Astrocyte (in vitro differentiated cells and primary cell): ENCODE data around the gene HPS6. TPM values are rescaled to one million over a fixed set of nuclear protein-coding genes. Genes with fewer than 3 reads are reported as not detected.

Source experiments
- DNase-seq: peaks from one replicate; pipeline ENCODE4 v3.0.0-alpha.2; 2010; ENCODE audit warnings: low read depth
- FAIRE-seq: peaks from 2 replicates; lab custom pipeline; 2011; peaks lifted over from hg19 to GRCh38; lab: Jason Lieb, UNC
- H2AFZ ChIP-seq: 2 replicates; pipeline ENCODE4 v1.6.0; 2012; ENCODE audit warnings: low read depth, low read length, inconsistent platforms
- H3K27ac ChIP-seq: 2 replicates; pipeline ENCODE4 v1.5.1; 2011; ENCODE audit warnings: low read depth, low read length, inconsistent platforms
- H3K27me3 ChIP-seq: 2 replicates; pipeline ENCODE4 v1.6.0; 2011; ENCODE audit warnings: low read length, inconsistent platforms; ENCODE audit not compliant: insufficient read depth
- H3K36me3 ChIP-seq: 2 replicates; pipeline ENCODE4 v1.5.1; 2011; ENCODE audit warnings: low read length, inconsistent platforms; ENCODE audit not compliant: insufficient read depth
- H3K4me1 ChIP-seq: 2 replicates; pipeline ENCODE4 v1.5.1; 2011; ENCODE audit warnings: low read length, inconsistent platforms; ENCODE audit not compliant: insufficient read depth
- H3K4me2 ChIP-seq: 2 replicates; pipeline ENCODE4 v1.6.0; 2012; ENCODE audit warnings: low read length, inconsistent platforms
- H3K4me3 ChIP-seq: 2 replicates; pipeline ENCODE4 v1.5.1; 2011; ENCODE audit warnings: low read depth, mild to moderate bottlenecking, low read length, inconsistent platforms; ENCODE audit not compliant: insufficient read depth
- H3K79me2 ChIP-seq: 2 replicates; pipeline ENCODE4 v1.6.0; 2012; ENCODE audit warnings: mild to moderate bottlenecking, low read length, inconsistent platforms; ENCODE audit not compliant: insufficient read depth
- H3K9ac ChIP-seq: 2 replicates; pipeline ENCODE4 v1.6.0; 2012; ENCODE audit warnings: mild to moderate bottlenecking, low read length, inconsistent platforms
- H3K9me3 ChIP-seq: 2 replicates; pipeline ENCODE4 v1.5.1; 2012; ENCODE audit warnings: low read depth, mild to moderate bottlenecking, low read length, inconsistent platforms; ENCODE audit not compliant: insufficient read depth
- H4K20me1 ChIP-seq: 2 replicates; pipeline ENCODE4 v1.6.0; 2012; ENCODE audit warnings: low read length, inconsistent platforms; ENCODE audit not compliant: insufficient read depth
- H3K27ac Mint-ChIP-seq: one replicate; pipeline ENCODE4 v1.8.0; 2021; ENCODE audit warnings: mild to moderate bottlenecking, mixed read lengths; ENCODE audit not compliant: unreplicated experiment
- H3K27me3 Mint-ChIP-seq: one replicate; pipeline ENCODE4 v1.8.0; 2021; ENCODE audit warnings: low read depth, mixed read lengths; ENCODE audit not compliant: unreplicated experiment
- H3K36me3 Mint-ChIP-seq: one replicate; pipeline ENCODE4 v1.8.0; 2021; ENCODE audit warnings: low read depth, mixed read lengths; ENCODE audit not compliant: unreplicated experiment
- H3K4me1 Mint-ChIP-seq: one replicate; pipeline ENCODE4 v1.8.0; 2021; ENCODE audit warnings: low read depth, mixed read lengths; ENCODE audit not compliant: unreplicated experiment
- H3K4me3 Mint-ChIP-seq: one replicate; pipeline ENCODE4 v1.8.0; 2021; ENCODE audit warnings: mild to moderate bottlenecking, moderate library complexity, mixed read lengths; ENCODE audit not compliant: unreplicated experiment
- H3K9me3 Mint-ChIP-seq: one replicate; pipeline ENCODE4 v1.8.0; 2021; ENCODE audit warnings: mild to moderate bottlenecking, mixed read lengths; ENCODE audit not compliant: unreplicated experiment
- EZH2 ChIP-seq: IDR thresholded peaks from 2 replicates; pipeline ENCODE4 v1.6.1; 2012; ENCODE audit warnings: mild to moderate bottlenecking, low read length, inconsistent platforms; ENCODE audit not compliant: insufficient read depth
- total RNA-seq: library from RNA; stranded (reverse); gene quantifications from 2 replicates; pipeline ENCODE4 v1.2.1, GENCODE V29; 2021
- TF ChIP-seq, protein P1 (sequence below): IDR thresholded peaks from 2 replicates; pipeline ENCODE4 v1.5.1; 2011; ENCODE audit warnings: low read depth, mild to moderate bottlenecking, inconsistent platforms, low read length, moderate library complexity; ENCODE audit not compliant: insufficient read depth

HPS6 gene
- total RNA-seq, 1 donor from 2014 or later, result 23.0 TPM

DNA sequence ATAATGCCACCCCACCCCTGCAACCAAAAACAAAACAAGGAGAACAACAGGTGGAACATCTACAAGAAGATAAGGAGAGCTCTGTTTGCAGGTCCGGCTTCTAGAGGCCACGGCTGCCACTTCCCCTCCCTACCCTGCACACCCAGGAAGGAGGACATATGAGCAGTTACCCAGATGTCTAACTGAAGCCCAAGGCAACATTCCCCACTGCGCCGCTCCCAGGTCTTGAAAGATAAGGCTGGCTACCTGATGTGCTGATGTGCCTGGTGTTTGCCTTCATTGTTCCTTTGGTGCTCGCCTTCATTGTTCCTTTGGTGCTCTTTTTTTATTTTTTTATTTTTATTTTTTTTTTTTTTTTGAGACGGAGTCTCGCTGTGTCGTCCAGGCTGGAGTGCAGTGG lies 21.0 kb downstream of the HPS6 start:
- no peaks in the 10 kb centered on the region for H3K79me2 ChIP-seq
- Mint-ChIP-seq H3K4me3 (no peak overlapping the region), H3K27ac (no peak overlapping the region), H3K4me1 (peaks cover 7% of the 10 kb centered on the region), H3K36me3 (peaks cover 14% of the 10 kb centered on the region), H3K9me3 (no peaks in the 10 kb centered on the region), H3K27me3 (no peaks in the 10 kb centered on the region)
- no peak for DNase-seq
- no peak for TF ChIP-seq EZH2
- TF ChIP-seq, protein P1, sequence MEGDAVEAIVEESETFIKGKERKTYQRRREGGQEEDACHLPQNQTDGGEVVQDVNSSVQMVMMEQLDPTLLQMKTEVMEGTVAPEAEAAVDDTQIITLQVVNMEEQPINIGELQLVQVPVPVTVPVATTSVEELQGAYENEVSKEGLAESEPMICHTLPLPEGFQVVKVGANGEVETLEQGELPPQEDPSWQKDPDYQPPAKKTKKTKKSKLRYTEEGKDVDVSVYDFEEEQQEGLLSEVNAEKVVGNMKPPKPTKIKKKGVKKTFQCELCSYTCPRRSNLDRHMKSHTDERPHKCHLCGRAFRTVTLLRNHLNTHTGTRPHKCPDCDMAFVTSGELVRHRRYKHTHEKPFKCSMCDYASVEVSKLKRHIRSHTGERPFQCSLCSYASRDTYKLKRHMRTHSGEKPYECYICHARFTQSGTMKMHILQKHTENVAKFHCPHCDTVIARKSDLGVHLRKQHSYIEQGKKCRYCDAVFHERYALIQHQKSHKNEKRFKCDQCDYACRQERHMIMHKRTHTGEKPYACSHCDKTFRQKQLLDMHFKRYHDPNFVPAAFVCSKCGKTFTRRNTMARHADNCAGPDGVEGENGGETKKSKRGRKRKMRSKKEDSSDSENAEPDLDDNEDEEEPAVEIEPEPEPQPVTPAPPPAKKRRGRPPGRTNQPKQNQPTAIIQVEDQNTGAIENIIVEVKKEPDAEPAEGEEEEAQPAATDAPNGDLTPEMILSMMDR, result no peak
- H4K20me1 ChIP-seq, result no peaks in the 10 kb centered on the region
- no peak overlapping the region for H3K27ac ChIP-seq
- no peak overlapping the region for H2AFZ ChIP-seq
- H3K9me3 ChIP-seq, result no peaks in the 10 kb centered on the region
- H3K36me3 ChIP-seq, result no peaks in the 10 kb centered on the region
- H3K4me2 ChIP-seq, result no peak overlapping the region
- no peaks in the 10 kb centered on the region for H3K4me1 ChIP-seq
- H3K9ac ChIP-seq, result no peak overlapping the region
- no peaks in the 10 kb centered on the region for H3K27me3 ChIP-seq
- no peak overlapping the region for H3K4me3 ChIP-seq
- no peak for FAIRE-seq

DNA sequence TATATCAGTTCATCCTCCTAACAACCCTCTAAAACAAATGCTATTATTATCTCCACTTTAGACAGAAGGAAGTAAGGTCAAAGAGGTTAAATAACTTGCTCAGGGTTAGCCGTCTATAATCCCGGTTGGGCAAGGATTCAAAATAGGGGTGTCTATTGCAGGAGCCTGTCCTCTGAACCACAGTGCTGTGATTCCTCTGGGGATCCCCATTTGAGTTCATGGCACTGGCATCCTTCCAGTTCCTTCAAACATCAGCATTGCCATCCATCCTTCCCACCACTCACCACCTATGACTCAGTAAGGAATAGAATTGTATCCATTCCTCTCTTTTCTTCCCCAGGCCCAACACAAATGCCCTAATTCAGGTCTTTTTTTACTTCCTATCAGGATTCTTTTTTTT lies 25.6 kb downstream of the HPS6 start:
- Histone ChIP-seq H3K9me3 (no peaks in the 10 kb centered on the region), H2AFZ (no peak overlapping the region), H3K36me3 (no peaks in the 10 kb centered on the region), H3K27ac (no peak overlapping the region), H3K27me3 (no peaks in the 10 kb centered on the region), H3K9ac (no peak overlapping the region), H3K4me1 (no peaks in the 10 kb centered on the region), H4K20me1 (no peaks in the 10 kb centered on the region), H3K4me2 (no peak overlapping the region), H3K4me3 (no peak overlapping the region), H3K79me2 (no peaks in the 10 kb centered on the region)
- Mint-ChIP-seq H3K4me3 (no peak overlapping the region), H3K36me3 (peaks cover 12% of the 10 kb centered on the region), H3K27ac (no peak overlapping the region), H3K4me1 (peaks cover 7% of the 10 kb centered on the region), H3K27me3 (no peaks in the 10 kb centered on the region), H3K9me3 (no peaks in the 10 kb centered on the region)
- TF ChIP-seq, protein P1, result no peak
- TF ChIP-seq EZH2, result no peak
- FAIRE-seq (no peak), DNase-seq (no peak)

DNA sequence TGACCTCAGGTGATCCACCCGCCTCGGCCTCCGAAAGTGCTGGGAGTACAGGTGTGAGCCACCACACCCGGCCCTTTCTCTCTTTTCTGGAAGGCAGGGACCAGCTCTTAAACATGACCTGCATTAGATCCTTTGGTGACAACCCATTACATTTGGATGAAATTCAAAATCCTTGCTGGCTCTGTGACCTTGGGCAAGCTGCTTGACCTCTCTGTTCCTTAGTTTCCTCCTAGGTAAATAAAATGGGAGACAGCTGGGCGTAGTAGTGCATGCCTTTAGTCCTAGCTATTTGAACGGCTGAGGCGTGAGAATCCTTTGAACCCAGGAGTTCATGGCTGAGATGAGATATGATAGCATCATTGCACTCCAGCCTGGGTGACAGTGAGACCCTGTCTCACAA lies 31.3 kb downstream of the HPS6 start:
- no peak overlapping the region for H3K4me3 ChIP-seq
- H3K4me2 ChIP-seq, result no peak overlapping the region
- no peaks in the 10 kb centered on the region for H3K9me3 ChIP-seq
- H3K27ac Mint-ChIP-seq, result no peak overlapping the region
- H4K20me1 ChIP-seq, result no peaks in the 10 kb centered on the region
- H3K36me3 ChIP-seq, result no peaks in the 10 kb centered on the region
- H3K27me3 ChIP-seq, result no peaks in the 10 kb centered on the region
- no peaks in the 10 kb centered on the region for H3K27me3 Mint-ChIP-seq
- no peaks in the 10 kb centered on the region for H3K9me3 Mint-ChIP-seq
- DNase-seq, result no peak
- H3K4me1 Mint-ChIP-seq, result no peaks in the 10 kb centered on the region
- no peak for FAIRE-seq
- no peaks in the 10 kb centered on the region for H3K79me2 ChIP-seq
- no peaks in the 10 kb centered on the region for H3K4me1 ChIP-seq
- H3K4me3 Mint-ChIP-seq, result no peak overlapping the region
- H3K9ac ChIP-seq, result no peak overlapping the region
- peaks cover 7% of the 10 kb centered on the region for H3K36me3 Mint-ChIP-seq
- no peak overlapping the region for H2AFZ ChIP-seq
- no peak overlapping the region for H3K27ac ChIP-seq
- TF ChIP-seq EZH2, result no peak
- TF ChIP-seq, protein P1, result no peak
